ENCODE measurements around the gene ETV2.

ETV2 gene

DNA sequence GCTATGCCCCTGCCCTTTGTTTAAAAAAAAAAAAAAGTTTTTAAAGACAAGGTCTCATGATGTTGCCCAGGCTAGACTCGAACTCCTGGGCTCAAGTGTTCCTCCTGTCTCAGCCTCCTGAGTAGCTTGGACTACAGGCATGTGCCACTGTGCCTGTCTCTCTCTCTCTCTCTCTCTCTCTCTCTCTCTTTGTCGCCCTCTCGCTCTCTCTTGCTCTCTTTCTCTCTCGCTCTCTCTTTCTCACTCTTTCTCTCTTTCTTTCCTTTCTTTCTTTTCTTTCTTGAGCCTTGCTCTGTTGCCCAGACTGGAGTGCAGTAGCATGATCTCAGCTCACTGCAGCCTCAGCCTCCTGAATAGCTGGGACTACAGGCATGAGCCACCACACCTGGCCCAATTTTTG is 14.1 kb downstream of the ETV2 start:
- H3K4me3 ChIP-seq (ENCODE audit: control insufficient read depth, low read depth, low read length): no peak overlapping the region
- no peak for DNase-seq (ENCODE audit: low read depth)
- TF ChIP-seq, protein P1, sequence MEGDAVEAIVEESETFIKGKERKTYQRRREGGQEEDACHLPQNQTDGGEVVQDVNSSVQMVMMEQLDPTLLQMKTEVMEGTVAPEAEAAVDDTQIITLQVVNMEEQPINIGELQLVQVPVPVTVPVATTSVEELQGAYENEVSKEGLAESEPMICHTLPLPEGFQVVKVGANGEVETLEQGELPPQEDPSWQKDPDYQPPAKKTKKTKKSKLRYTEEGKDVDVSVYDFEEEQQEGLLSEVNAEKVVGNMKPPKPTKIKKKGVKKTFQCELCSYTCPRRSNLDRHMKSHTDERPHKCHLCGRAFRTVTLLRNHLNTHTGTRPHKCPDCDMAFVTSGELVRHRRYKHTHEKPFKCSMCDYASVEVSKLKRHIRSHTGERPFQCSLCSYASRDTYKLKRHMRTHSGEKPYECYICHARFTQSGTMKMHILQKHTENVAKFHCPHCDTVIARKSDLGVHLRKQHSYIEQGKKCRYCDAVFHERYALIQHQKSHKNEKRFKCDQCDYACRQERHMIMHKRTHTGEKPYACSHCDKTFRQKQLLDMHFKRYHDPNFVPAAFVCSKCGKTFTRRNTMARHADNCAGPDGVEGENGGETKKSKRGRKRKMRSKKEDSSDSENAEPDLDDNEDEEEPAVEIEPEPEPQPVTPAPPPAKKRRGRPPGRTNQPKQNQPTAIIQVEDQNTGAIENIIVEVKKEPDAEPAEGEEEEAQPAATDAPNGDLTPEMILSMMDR (conservative IDR thresholded peaks at IDR 0.05; ENCODE audit: control insufficient read depth, insufficient read depth, low read depth, low read length): no peak

DNA sequence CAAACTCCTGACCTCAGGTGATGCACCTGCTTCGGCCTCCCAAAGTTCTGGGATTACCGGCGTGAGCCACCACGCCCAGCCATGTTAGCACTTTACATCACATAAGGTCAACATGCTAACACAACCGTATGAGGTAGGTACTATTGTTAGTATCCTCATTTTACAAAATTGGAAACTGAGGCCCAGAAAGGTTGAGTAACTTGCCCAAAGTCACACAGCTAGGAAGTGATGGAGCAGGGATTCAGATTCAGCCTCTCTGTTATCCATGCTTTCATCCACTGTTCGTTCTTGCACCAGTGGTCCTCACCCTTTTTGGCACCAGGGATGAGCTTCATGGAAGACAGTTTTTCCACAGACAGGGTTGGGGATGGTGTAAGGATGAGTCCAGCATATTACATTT is 15.2 kb downstream of the ETV2 start:
- TF ChIP-seq, protein P1 (conservative IDR thresholded peaks at IDR 0.05; ENCODE audit: control insufficient read depth, insufficient read depth, low read depth, low read length): no peak
- H3K4me3 ChIP-seq (ENCODE audit: control insufficient read depth, low read depth, low read length): no peak overlapping the region
- no peak for DNase-seq (ENCODE audit: low read depth)

DNA sequence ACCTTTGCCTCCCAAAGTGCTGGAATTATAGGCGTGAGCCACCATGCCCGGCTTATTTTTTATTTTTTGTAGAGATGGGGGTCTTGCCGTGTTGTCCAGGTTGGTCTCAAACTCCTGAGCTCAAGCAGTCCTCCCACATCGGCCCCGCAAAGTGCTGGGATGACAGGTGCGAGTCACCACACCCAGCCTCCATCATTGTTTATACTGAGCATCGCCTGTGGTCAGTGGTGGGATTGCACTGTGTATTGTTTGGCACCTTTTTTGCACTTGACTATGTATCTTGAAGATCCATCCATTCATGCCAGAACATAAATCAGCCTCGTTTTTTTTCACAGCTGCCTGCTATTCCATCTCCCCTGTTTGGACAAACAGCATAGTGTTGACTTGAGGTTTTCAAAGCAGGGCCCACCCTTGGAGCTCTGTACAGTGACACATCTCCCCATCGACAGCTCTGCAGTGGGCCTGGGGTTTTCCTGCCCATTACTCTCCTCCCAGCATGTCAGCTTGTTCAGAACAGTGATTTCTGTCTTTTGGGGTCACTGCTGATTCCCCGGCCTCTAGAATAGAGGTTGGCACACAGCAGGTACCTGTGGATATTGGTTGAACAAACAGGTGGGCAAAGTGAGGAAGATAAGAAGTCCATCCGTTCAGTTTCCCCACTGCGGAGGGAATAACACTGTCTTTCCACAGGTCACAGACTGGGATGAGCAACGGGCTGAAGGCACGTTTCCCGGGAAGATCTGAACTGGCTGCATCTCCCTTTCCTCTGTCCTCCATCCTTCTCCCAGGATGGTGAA is 16.6 kb downstream of the ETV2 start:
- H3K4me3 ChIP-seq (ENCODE audit: control insufficient read depth, low read depth, low read length): no peak overlapping the region
- DNase-seq (ENCODE audit: low read depth): peak; percentile 13
- TF ChIP-seq, protein P1 (conservative IDR thresholded peaks at IDR 0.05; ENCODE audit: control insufficient read depth, insufficient read depth, low read depth, low read length): peak; percentile 3

DNA sequence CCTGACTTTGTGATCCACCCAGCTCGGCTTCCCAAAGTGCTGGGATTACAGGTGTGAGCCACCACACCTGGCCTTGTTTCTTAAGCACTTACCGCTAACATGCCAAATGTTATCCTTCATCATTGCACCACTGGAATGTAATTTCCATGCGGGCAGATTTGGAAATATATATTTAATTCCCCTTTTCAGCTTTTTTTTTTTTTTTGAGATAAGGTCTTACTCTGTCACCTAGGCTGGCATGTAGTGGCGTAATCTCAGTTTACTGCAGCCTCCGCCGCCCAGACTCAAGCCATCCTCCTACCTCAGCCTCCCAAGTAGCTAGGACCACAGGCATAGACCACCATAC is 20.4 kb downstream of the ETV2 start:
- no peak overlapping the region for H3K4me3 ChIP-seq (ENCODE audit: control insufficient read depth, low read depth, low read length)

DNA sequence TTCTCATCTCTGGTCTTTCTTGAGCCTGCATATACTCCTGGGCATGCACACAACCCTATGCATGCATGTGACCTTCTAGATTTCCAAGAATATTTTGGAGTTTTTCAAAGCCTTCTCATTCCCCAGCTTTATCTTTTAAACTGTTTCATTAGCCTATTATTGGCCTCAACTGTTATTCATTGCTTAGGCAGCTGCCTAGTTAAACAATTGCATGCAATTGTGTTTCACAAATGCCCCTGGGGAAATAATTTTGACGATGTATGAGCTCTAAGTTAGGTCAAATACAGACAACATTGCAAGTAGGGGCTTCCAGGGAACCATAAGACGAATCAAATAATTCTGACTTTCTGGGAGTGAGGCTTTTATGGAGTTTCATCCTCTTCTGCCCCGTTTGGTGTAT is 22.4 kb downstream of the ETV2 start:
- TF ChIP-seq, protein P1 (conservative IDR thresholded peaks at IDR 0.05; ENCODE audit: control insufficient read depth, insufficient read depth, low read depth, low read length): no peak
- H3K4me3 ChIP-seq (ENCODE audit: control insufficient read depth, low read depth, low read length): no peak overlapping the region
- DNase-seq (ENCODE audit: low read depth): no peak

More for the DNA sequence above, 20.4 kb downstream of the ETV2 start:
- TF ChIP-seq, protein P1 (conservative IDR thresholded peaks at IDR 0.05; ENCODE audit: control insufficient read depth, insufficient read depth, low read depth, low read length): no peak
- no peak for DNase-seq (ENCODE audit: low read depth)

DNA sequence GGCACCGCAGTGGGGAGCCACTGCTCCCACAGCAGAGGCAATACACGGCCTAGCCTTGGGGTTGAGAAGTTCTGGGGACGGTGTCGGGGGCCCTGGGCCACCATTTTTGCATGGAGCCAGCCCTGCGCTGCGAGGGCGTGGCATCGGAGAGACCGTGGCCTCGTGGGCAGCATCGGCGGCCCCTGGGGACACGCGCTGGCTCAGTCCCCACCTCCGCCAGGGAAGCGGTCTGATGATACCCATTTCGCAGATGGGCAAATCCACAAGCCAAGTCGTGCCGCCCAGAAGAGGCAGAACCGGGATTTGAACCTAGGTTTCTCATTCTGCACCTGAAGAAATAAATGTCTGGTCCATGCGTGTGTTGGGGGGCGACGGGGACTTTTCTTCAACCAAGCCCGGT is 23.6 kb downstream of the ETV2 start:
- DNase-seq (ENCODE audit: low read depth): no peak
- TF ChIP-seq, protein P1 (conservative IDR thresholded peaks at IDR 0.05; ENCODE audit: control insufficient read depth, insufficient read depth, low read depth, low read length): no peak
- no peak overlapping the region for H3K4me3 ChIP-seq (ENCODE audit: control insufficient read depth, low read depth, low read length)
